Ovary (tissue), 9 donors: ENCODE data around the gene SQSTM1. TPM values are rescaled to one million over a fixed set of nuclear protein-coding genes. Genes with fewer than 3 reads are reported as not detected.
"Not testable (repeated sequence)": the region's sequence is repeated elsewhere in the genome, so short reads cannot be mapped to it uniquely, and the experiment has no call there.

Experiments
- DNase-seq, 5 donors: peaks; one replicate each; pipeline ENCODE4 v3.0.0-alpha.2; 2019 to 2020
- H3K27ac ChIP-seq, 2 donors: fragments of 200-600 bp; one replicate each; pipeline versions ENCODE4 v1.5.1 to v1.8.0; 2019 to 2022
- H3K27me3 ChIP-seq: fragments of 200-600 bp; one replicate; pipeline ENCODE4 v1.8.0; 2022
- H3K36me3 ChIP-seq: fragments of 200-600 bp; sonication (generic); one replicate; pipeline ENCODE4 v1.5.1; 2019
- H3K4me1 ChIP-seq: one replicate; pipeline ENCODE4 v1.8.1; 2013; ENCODE audit warnings: mild to moderate bottlenecking, moderate library complexity; ENCODE audit not compliant: insufficient read depth
- H3K4me3 ChIP-seq: fragments of 200-600 bp; sonication (generic); one replicate; pipeline ENCODE4 v1.5.1; 2017
- H3K9me3 ChIP-seq, 2 donors: fragments of 200-600 bp in 1 of 2; sonication (generic) in 1 of 2; one replicate each; pipeline versions ENCODE4 v1.5.1 to v1.8.1; 2013 to 2019; ENCODE audit warnings: mild to moderate bottlenecking in 1 of 2, moderate library complexity in 1 of 2
- EP300 ChIP-seq: sonication (generic); formaldehyde crosslinking; IDR thresholded peaks from one replicate; pipeline ENCODE4 v1.6.1; 2017; ENCODE audit warnings: antibody characterized with exemption
- POLR2A ChIP-seq: fragments of 450-650 bp; IDR thresholded peaks from one replicate; pipeline ENCODE4 v1.6.1; 2017; ENCODE audit warnings: antibody characterized with exemption, mild to moderate bottlenecking, moderate library complexity
- WGBS, 3 donors: extraction: QIAGEN DNeasy Blood & Tissue Kit in 1 of 3; methylation state at CpG; one replicate each; pipeline versions ENCODE4 v1.1.5 to v1.1.7; 2013 to 2017; 5-methylcytosine and 5-hydroxymethylcytosine counted together
- intact Hi-C, 4 donors: fragments of 100-400 bp; cut with DNase I; formaldehyde crosslinking; loops; one replicate each; pipeline versions ENCODE4 v1.11.0 to v1.15.1; 2022 to 2023
- polyA plus RNA-seq, 2 donors: library from polyadenylated mRNA; stranded (reverse); fragments of 200-250 nt in 1 of 2; fragments of 350-450 nt in 1 of 2; fragmentation: Illumina TruSeq in 1 of 2; extraction: RNeasy Lipid Tissue Mini Kit (QIAGEN cat#74804) in 1 of 2; gene quantifications; one replicate each; pipeline ENCODE4 v1.2.3, GENCODE V29; 2013 to 2014
- total RNA-seq, 7 donors: library from RNA; depleted of rRNA in 2 of 7; stranded (reverse); fragments of >200 nt in 2 of 7; fragmentation: NEBNext Ultra II Directional in 3 of 7; extraction: Animal tissue kit (Norgen Biotek cat#: 25700) in 3 of 7; gene quantifications; one replicate each; pipeline versions ENCODE4 v1.1.0 to v1.2.4, GENCODE V29; 2016 to 2023
- TF ChIP-seq, protein P1 (sequence below), 3 donors: fragments of 450-650 bp in 2 of 3; fragments of 200-600 bp in 1 of 3; IDR thresholded peaks; one replicate each; pipeline versions ENCODE4 v1.5.1 to v1.8.0; 2016 to 2022; ENCODE audit warnings: antibody characterized with exemption in 3 of 3, mild to moderate bottlenecking in 1 of 3
- donor health status: DM: no; HTN: no; CAD: no; lungs with moderate emphysema.
- donor health status: DM: no; HTN: no; CAD: no.
- donor health status: Bipolar disorder and iron deficiency.
- donor health status: DM: yes; HTN: yes; CAD: no.
- donor health status: DM: no; HTN: no; CAD: no.
- donor health status: DM: yes; HTN: yes; CAD: no.

Gene SQSTM1
- total and polyA plus RNA-seq, 9 donors: 125 to 457 (median 320) TPM

DNA sequence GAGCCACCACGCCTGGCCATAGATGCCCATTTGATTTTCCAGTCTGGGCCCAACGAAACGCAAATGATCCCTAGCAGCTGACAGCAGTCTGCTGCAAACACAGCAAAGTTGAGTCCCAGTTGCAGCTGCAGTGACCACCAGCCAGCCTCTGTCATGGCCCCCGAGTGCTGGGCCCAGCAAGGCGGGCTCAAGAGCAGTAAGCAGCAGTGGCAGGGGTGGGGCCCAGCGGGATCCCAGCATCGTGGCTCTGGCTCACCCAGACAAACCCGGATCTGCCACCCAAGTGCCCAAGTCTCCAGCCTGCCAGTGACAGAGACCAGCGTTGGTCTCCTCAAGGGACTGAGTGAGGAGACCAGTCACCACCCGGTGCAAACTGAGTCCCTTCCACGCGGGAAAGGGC is 33.8 kb upstream of the SQSTM1 start:
- H3K9me3 ChIP-seq: no peaks in the 10 kb centered on the region
- no peaks in the 10 kb centered on the region for H3K27me3 ChIP-seq
- H3K4me1 ChIP-seq: no peaks in the 10 kb centered on the region
- intact Hi-C loops: no loop called here
- no peak overlapping the region for H3K27ac ChIP-seq
- 65 to 90% (median 83%) methylated on average over 12 of the region's 12 CpGs for WGBS, 3 donors
- TF ChIP-seq, protein P1, sequence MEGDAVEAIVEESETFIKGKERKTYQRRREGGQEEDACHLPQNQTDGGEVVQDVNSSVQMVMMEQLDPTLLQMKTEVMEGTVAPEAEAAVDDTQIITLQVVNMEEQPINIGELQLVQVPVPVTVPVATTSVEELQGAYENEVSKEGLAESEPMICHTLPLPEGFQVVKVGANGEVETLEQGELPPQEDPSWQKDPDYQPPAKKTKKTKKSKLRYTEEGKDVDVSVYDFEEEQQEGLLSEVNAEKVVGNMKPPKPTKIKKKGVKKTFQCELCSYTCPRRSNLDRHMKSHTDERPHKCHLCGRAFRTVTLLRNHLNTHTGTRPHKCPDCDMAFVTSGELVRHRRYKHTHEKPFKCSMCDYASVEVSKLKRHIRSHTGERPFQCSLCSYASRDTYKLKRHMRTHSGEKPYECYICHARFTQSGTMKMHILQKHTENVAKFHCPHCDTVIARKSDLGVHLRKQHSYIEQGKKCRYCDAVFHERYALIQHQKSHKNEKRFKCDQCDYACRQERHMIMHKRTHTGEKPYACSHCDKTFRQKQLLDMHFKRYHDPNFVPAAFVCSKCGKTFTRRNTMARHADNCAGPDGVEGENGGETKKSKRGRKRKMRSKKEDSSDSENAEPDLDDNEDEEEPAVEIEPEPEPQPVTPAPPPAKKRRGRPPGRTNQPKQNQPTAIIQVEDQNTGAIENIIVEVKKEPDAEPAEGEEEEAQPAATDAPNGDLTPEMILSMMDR (IDR thresholded peaks at IDR 0.05): no peak
- TF ChIP-seq POLR2A: no peak
- TF ChIP-seq EP300: no peak
- no peaks in the 10 kb centered on the region for H3K36me3 ChIP-seq
- DNase-seq: no peak
- H3K4me3 ChIP-seq: no peak overlapping the region

DNA sequence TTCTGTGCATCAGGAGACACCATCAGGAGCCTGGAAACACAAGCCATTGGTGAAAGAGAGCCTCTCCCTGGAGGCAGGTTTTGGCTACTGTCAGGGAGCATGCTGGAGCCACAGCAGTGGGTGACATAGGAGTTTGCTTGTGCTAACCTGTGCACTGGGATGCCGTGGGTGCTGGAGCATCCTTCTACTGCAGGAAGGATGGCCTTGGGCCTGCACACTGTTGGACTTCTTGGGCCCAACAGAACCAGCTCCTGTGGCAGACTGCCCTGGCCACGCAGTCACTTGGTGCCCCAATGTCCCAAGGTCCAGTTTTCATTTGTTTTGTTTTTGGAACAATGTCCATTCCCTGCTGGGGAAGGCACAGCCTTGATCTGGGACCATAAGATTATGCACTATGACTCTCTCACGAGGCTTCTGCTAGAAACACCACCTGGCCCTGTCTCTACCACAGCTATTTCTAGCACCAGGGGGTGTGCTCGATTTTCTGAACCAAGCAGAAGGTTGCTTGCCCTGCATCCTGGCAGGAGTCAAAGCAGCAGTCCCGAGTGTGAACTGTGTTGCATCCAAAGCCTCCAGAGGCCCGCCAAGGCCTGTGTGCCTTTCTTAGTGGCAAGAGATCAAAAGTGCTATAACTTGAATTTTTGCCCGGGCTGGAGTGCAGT is 32.4 kb upstream of the SQSTM1 start:
- Histone ChIP-seq H3K27me3 (no peaks in the 10 kb centered on the region), H3K27ac (no peak overlapping the region), H3K36me3 (no peaks in the 10 kb centered on the region), H3K4me1 (peaks cover 3% of the 10 kb centered on the region), H3K4me3 (no peak overlapping the region), H3K9me3 (no peaks in the 10 kb centered on the region)
- TF ChIP-seq EP300 (no peak), POLR2A (no peak)
- TF ChIP-seq, protein P1 (IDR thresholded peaks at IDR 0.05): no peak
- intact Hi-C loops: no loop called here
- 88 to 95% (median 90%) methylated on average over 7 of the region's 7 CpGs for WGBS, 3 donors
- DNase-seq: no peak

DNA sequence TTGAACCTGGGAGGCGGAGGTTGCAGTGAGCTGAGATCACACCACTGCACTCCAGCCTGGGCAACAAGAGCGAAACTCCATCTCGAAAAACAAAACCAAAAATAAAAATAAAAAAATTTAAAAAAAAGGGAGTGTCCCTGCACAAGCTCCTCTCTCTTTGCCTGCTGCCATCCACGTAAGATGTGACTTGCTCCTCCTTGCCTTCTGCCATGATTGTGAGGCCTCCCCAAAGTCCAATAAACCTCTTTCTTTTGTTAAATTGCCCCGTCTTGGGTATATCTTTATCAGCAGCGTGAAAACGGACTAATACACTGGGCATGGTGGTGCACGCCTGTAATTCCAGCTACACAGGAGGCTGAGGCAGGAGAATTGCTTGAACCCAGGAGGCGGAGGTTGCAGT is 31.4 kb upstream of the SQSTM1 start:
- H3K27ac ChIP-seq, H3K36me3 ChIP-seq, intact Hi-C loops, H3K4me1 ChIP-seq, DNase-seq, H3K9me3 ChIP-seq, H3K4me3 ChIP-seq, H3K27me3 ChIP-seq: not testable (repeated sequence)
- WGBS, 3 donors: 95 to 97% (median 96%) methylated on average over 9 of the region's 9 CpGs

DNA sequence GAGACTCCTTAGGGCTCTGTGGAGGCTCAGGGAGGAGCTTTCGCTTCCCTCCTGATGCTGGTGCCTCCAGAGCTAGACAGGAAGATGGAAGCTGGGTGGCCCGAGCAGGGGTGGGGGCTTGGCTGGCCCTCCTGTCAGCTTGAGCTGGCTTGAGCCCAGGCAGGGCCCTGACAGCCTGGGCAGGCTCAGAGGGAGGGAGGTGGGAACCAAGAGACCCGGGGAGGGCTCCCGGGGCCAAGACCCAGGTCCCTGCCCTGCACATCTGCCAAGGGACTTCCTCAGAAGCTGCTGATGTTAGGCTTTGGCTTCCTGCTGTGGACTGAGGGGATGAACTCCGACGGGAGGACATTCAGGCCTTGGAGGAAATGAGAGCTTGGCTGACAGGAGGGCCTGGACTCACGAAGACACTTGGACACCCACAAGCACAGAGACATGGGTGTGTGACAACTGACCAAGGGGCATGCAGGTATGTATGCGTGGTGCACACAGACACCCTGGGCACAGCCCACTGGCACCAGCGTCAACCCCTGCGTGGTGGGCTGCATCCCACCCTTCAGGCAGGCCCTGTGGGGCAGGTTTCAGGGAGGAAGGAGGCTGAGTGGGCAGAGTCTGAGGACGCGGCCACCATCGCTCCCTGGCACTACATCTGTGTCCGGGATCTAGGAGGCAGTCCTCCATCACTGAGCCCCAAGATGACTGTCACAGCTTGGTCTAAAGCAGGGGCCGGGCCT is 28.7 kb upstream of the SQSTM1 start:
- H3K27ac ChIP-seq: peak overlapping the region; percentile 16 to 17
- intact Hi-C loops: loop anchor here in 1 of 4 donors (10.0 kb wide), 2 partner anchors 63 to 113 kb away; partner anchors contain the start of genes MRNIP and TBC1D9B
- H3K27me3 ChIP-seq: no peaks in the 10 kb centered on the region
- no peak overlapping the region for H3K4me3 ChIP-seq
- TF ChIP-seq EP300: no peak
- TF ChIP-seq, protein P1 (IDR thresholded peaks at IDR 0.05): no peak
- TF ChIP-seq POLR2A: no peak
- peaks cover 15% of the 10 kb centered on the region for H3K4me1 ChIP-seq
- DNase-seq: peak in 3 of 5 donors; percentile 22 to 43 (median 28)
- 54 to 62% (median 60%) methylated on average over 14 to 15 of the region's 15 CpGs for WGBS, 3 donors
- no peaks in the 10 kb centered on the region for H3K9me3 ChIP-seq
- H3K36me3 ChIP-seq: no peaks in the 10 kb centered on the region
